ENCODE measurements around the gene SKAP2.

Gene SKAP2

GRCh38 chr7:26658389-26659084, 205.9 kb downstream of the SKAP2 start:
- DNase-seq = no peak

GRCh38 chr7:26657686-26658388, 206.6 kb downstream of the SKAP2 start:
- DNase-seq = peak; percentile 54

GRCh38 chr7:26657206-26657641, 207.2 kb downstream of the SKAP2 start:
- DNase-seq = no peak

- no peak for DNase-seq
These were observed 207.7 kb downstream of the SKAP2 start for GRCh38 chr7:26656735-26657134.

GRCh38 chr7:26655781-26656180, 208.6 kb downstream of the SKAP2 start:
- DNase-seq = no peak

- no peak for DNase-seq
These were observed 210.7 kb downstream of the SKAP2 start for GRCh38 chr7:26653430-26654399.

GRCh38 chr7:26652401-26653100, 211.8 kb downstream of the SKAP2 start:
- DNase-seq = no peak

- DNase-seq = no peak
These were observed 214.3 kb downstream of the SKAP2 start for GRCh38 chr7:26650103-26650502.

- DNase-seq = no peak
These were observed 215.0 kb downstream of the SKAP2 start for GRCh38 chr7:26649388-26649787.

- DNase-seq = no peak
These were observed 215.8 kb downstream of the SKAP2 start for GRCh38 chr7:26648554-26648953.

- DNase-seq = no peak
These were observed 217.9 kb downstream of the SKAP2 start for GRCh38 chr7:26646336-26647048.

GRCh38 chr7:26645121-26645520, 219.3 kb downstream of the SKAP2 start:
- DNase-seq = no peak

- DNase-seq = no peak
These were observed 222.0 kb downstream of the SKAP2 start for GRCh38 chr7:26642416-26642815.

GRCh38 chr7:26639695-26640094, 224.7 kb downstream of the SKAP2 start:
- DNase-seq = no peak

GRCh38 chr7:26639111-26639510, 225.3 kb downstream of the SKAP2 start:
- DNase-seq = no peak

GRCh38 chr7:26638140-26638539, 226.2 kb downstream of the SKAP2 start:
- no peak for DNase-seq

GRCh38 chr7:26637610-26638009, 226.8 kb downstream of the SKAP2 start:
- DNase-seq = no peak

- DNase-seq = no peak
These were observed 227.6 kb downstream of the SKAP2 start for GRCh38 chr7:26636808-26637207.

GRCh38 chr7:26633557-26633956, 230.8 kb downstream of the SKAP2 start:
- no peak for DNase-seq

GRCh38 chr7:26631601-26632000, 232.8 kb downstream of the SKAP2 start:
- DNase-seq = no peak

- DNase-seq = no peak
These were observed 233.3 kb downstream of the SKAP2 start for GRCh38 chr7:26630941-26631580.

- no peak for DNase-seq
These were observed 234.0 kb downstream of the SKAP2 start for GRCh38 chr7:26630361-26630760.

All from DMS 273 treated with DMSO at 0.1 percent for 48 hours (cell line).